AG10803 (cell line): ENCODE results near the gene GSE1.

ENCODE experiments used
- DNase-seq: peaks from one replicate; pipeline ENCODE4 v3.0.0; 2010; ENCODE audit warnings: low read depth
- H3K4me3 ChIP-seq: 2 replicates; pipeline ENCODE4 v1.5.1; 2011; ENCODE audit warnings: mild to moderate bottlenecking, low read length, control low read depth
- CTCF ChIP-seq: conservative IDR thresholded peaks from 2 replicates; pipeline ENCODE4 v1.5.1; 2011; ENCODE audit warnings: mild to moderate bottlenecking, low read length, control low read depth, inconsistent platforms

The GSE1 gene

GRCh38 chr16:85600078-85600477 is 13.0 kb upstream of the GSE1 start:
- DNase-seq: no peak
- no peak overlapping the region for H3K4me3 ChIP-seq
- no peak for TF ChIP-seq CTCF

DNA sequence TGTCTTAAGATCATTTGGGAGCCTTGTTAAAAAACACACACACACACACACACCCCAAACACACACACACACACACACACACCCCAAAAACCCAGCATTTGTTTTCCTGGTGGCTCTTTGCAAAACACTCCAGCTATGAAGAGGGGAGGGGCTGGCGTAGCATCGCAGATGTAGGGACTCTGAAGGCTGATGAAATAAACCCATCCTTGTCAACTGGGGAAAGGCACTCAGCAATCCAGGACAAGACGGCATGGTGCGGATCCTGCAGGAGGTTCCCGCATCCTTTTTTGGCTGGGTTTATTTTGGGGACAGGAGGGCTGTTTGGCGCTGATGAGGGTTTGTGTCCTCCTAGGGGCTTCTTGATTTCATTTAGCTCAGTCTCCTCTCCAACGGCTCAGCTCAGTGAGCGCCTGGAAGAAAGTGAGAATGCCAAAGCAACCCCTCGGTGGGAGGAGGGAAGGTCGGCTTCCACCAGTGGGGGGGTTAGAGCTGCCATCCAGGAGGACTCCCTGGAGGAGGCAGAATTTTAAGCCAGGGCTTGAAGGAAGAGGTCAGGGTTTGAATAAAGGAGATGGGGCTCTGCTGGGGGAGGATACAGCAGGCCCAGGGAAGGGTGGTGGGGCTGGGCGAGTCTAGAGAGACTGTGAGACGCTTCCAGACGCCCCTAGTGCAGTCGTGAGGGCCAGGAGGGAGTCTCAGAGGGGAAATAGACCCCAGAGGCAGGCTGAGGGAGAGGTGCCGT is 12.4 kb upstream of the GSE1 start:
- H3K4me3 ChIP-seq: no peak overlapping the region
- no peak for TF ChIP-seq CTCF
- DNase-seq: no peak

DNA sequence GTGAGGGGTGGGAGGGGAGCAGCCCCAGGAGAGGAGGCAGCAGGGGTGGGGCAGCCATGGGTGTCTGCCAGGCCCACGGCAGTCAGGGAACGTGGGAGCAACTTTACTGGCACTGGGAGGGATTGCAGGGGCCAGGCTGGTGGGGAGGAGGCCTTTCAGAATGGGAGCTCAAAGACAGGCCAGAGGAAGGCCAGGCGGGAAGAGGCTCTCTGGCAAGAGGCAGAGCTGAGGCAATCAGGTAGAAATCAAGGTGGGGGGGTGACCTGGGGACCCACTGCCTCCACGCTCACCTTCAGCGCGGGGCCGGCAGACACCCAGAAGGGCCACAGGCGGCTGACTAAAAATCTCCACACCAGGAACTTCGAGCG is 11.9 kb upstream of the GSE1 start:
- no peak for TF ChIP-seq CTCF
- DNase-seq: no peak
- no peak overlapping the region for H3K4me3 ChIP-seq

DNA sequence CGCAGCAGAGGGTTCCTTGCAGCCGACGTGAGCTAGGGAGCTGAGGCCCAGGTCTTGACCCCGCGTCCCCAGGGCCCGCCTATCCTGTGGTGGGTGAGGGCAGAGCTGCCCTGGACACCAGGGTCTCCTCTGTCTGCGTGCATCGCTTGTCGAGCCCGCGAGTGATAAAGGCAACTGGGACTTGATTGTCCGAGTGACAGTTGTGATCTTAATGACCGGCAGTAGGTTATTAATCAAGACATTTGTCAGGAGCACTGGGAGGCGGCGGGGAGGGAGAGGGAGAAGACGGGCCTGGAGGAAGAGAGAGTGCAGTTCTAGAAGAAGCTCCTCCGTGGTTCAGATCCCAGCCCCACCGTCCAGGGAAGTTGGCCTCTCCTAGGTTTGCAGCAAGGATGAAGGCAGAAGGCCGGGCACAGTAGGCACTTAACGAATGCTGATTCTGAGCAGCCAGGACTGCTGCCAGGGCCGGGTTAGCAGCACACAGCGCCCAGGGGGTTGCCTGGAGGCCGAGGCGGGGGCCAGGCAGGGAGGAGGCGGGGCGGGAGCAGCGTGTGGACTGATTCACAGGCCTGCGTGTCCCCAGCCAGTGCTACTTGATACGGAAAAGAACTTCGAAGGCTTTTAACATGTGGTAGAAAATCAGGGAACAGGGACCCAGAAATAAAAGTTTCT is 11.3 kb upstream of the GSE1 start:
- DNase-seq: no peak
- no peak for TF ChIP-seq CTCF
- no peak overlapping the region for H3K4me3 ChIP-seq

GRCh38 chr16:85602402-85603202 is 10.5 kb upstream of the GSE1 start:
- no peak overlapping the region for H3K4me3 ChIP-seq
- DNase-seq: no peak
- TF ChIP-seq CTCF: no peak

GRCh38 chr16:85603203-85603755 is 9.8 kb upstream of the GSE1 start:
- DNase-seq: no peak
- no peak overlapping the region for H3K4me3 ChIP-seq
- TF ChIP-seq CTCF: no peak
